Measurements from ENCODE around the gene KRT3.

Gene KRT3

GRCh38 chr12:52813203-52813819 is 17.4 kb upstream of the KRT3 start:
- DNase-seq, result no peak

- DNase-seq, result no peak
Measured at GRCh38 chr12:52812749-52813148, 16.8 kb upstream of the KRT3 start.

- DNase-seq, result no peak
Measured at GRCh38 chr12:52812073-52812400, 16.1 kb upstream of the KRT3 start.

- no peak for DNase-seq
Measured at GRCh38 chr12:52811191-52812072, 15.5 kb upstream of the KRT3 start.

- DNase-seq, result no peak
Measured at GRCh38 chr12:52810554-52810953, 14.6 kb upstream of the KRT3 start.

GRCh38 chr12:52809166-52809565 is 13.2 kb upstream of the KRT3 start:
- no peak for DNase-seq

- no peak for DNase-seq
Measured at GRCh38 chr12:52808573-52809160, 12.8 kb upstream of the KRT3 start.

- no peak for DNase-seq
Measured at GRCh38 chr12:52807544-52808470, 11.9 kb upstream of the KRT3 start.

- DNase-seq, result peak; percentile 38
Measured at GRCh38 chr12:52806821-52807543, 11.1 kb upstream of the KRT3 start.

GRCh38 chr12:52806169-52806811 is 10.4 kb upstream of the KRT3 start:
- DNase-seq, result no peak

- peak; percentile 5 for DNase-seq
Measured at GRCh38 chr12:52805739-52806138, 9.8 kb upstream of the KRT3 start.

- no peak for DNase-seq
Measured at GRCh38 chr12:52805000-52805399, 9.1 kb upstream of the KRT3 start.

- DNase-seq, result no peak
Measured at GRCh38 chr12:52802442-52802841, 6.5 kb upstream of the KRT3 start.

- DNase-seq, result no peak
Measured at GRCh38 chr12:52801773-52802172, 5.9 kb upstream of the KRT3 start.

GRCh38 chr12:52800259-52800917 is 4.5 kb upstream of the KRT3 start:
- no peak for DNase-seq

- DNase-seq, result no peak
Measured at GRCh38 chr12:52799505-52800211, 3.7 kb upstream of the KRT3 start.

GRCh38 chr12:52798671-52799504 is 3.0 kb upstream of the KRT3 start:
- DNase-seq, result no peak

GRCh38 chr12:52798003-52798670 is 2.2 kb upstream of the KRT3 start:
- DNase-seq, result no peak

GRCh38 chr12:52797529-52797894 is 1.6 kb upstream of the KRT3 start:
- DNase-seq, result no peak

Data from activated effector memory CD4-positive, alpha-beta T cell treated with anti-CD3 and anti-CD28 coated beads, Interleukin-2, amount 50 U/mL, for 16 hours (primary cell).